ENCODE results near the gene IL13RA2.

The IL13RA2 gene

GRCh38 chrX:114976292-114976691 is 41.1 kb downstream of the IL13RA2 start:
- no peak for DNase-seq (ENCODE audit: extremely low read depth, low read depth)
- H3K4me3 ChIP-seq (replicated peaks; ENCODE audit: low read depth, low read length) = no peak overlapping the region
- TF ChIP-seq, protein P1, sequence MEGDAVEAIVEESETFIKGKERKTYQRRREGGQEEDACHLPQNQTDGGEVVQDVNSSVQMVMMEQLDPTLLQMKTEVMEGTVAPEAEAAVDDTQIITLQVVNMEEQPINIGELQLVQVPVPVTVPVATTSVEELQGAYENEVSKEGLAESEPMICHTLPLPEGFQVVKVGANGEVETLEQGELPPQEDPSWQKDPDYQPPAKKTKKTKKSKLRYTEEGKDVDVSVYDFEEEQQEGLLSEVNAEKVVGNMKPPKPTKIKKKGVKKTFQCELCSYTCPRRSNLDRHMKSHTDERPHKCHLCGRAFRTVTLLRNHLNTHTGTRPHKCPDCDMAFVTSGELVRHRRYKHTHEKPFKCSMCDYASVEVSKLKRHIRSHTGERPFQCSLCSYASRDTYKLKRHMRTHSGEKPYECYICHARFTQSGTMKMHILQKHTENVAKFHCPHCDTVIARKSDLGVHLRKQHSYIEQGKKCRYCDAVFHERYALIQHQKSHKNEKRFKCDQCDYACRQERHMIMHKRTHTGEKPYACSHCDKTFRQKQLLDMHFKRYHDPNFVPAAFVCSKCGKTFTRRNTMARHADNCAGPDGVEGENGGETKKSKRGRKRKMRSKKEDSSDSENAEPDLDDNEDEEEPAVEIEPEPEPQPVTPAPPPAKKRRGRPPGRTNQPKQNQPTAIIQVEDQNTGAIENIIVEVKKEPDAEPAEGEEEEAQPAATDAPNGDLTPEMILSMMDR (IDR thresholded peaks at IDR 0.05; ENCODE audit: low read depth, low read length, missing control alignments) = no peak

- DNase-seq (ENCODE audit: extremely low read depth, low read depth) = no peak
- no peak overlapping the region for H3K4me3 ChIP-seq (replicated peaks; ENCODE audit: low read depth, low read length)
- TF ChIP-seq, protein P1 (IDR thresholded peaks at IDR 0.05; ENCODE audit: low read depth, low read length, missing control alignments) = no peak
Observed at GRCh38 chrX:114973013-114973412, 44.4 kb downstream of the IL13RA2 start.

GRCh38 chrX:114970806-114971205 is 46.6 kb downstream of the IL13RA2 start:
- no peak overlapping the region for H3K4me3 ChIP-seq (replicated peaks; ENCODE audit: low read depth, low read length)
- no peak for DNase-seq (ENCODE audit: extremely low read depth, low read depth)
- TF ChIP-seq, protein P1 (IDR thresholded peaks at IDR 0.05; ENCODE audit: low read depth, low read length, missing control alignments) = no peak

- H3K4me3 ChIP-seq (replicated peaks; ENCODE audit: low read depth, low read length) = no peak overlapping the region
- DNase-seq (ENCODE audit: extremely low read depth, low read depth) = no peak
- TF ChIP-seq, protein P1 (IDR thresholded peaks at IDR 0.05; ENCODE audit: low read depth, low read length, missing control alignments) = no peak
Observed at GRCh38 chrX:114964374-114964773, 53.0 kb downstream of the IL13RA2 start.

DNA sequence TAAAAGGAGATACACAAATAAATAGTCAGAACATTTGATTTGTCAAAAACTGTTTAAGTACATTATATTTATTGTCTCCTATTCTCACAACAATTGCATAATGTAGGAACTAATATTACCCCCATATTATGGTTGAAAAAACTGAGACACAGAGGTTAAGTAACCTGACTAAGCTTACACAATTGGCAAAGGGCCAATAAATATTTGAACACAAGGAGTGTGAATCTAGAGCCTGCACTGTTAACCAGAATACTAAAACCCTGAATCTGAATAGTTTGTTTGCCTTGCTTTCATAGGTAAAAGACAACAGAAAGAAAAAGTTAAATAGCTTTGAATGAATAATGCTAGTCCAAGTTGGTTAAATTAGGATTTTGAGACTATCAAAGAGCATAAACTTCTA is 55.2 kb downstream of the IL13RA2 start:
- no peak overlapping the region for H3K4me3 ChIP-seq (replicated peaks; ENCODE audit: low read depth, low read length)
- no peak for DNase-seq (ENCODE audit: extremely low read depth, low read depth)
- TF ChIP-seq, protein P1 (IDR thresholded peaks at IDR 0.05; ENCODE audit: low read depth, low read length, missing control alignments) = no peak

- no peak overlapping the region for H3K4me3 ChIP-seq (replicated peaks; ENCODE audit: low read depth, low read length)
- peak; percentile 2 for DNase-seq (ENCODE audit: extremely low read depth, low read depth)
- TF ChIP-seq, protein P1 (IDR thresholded peaks at IDR 0.05; ENCODE audit: low read depth, low read length, missing control alignments) = no peak
Observed at GRCh38 chrX:114959729-114960128, 57.7 kb downstream of the IL13RA2 start.
